ENCODE measurements around the gene ATXN3. TPM values are rescaled to one million over a fixed set of nuclear protein-coding genes. Genes with fewer than 3 reads are reported as not detected.

The ATXN3 gene
- polyA plus RNA-seq, 1 donor (not counting 4 experiments of a cell fraction or from before 2014, with no cell fraction given) = 27.6 TPM

- H3K27ac ChIP-seq (ENCODE audit: control insufficient read depth, insufficient read depth, low read length) = no peak overlapping the region
- H3K27me3 ChIP-seq (ENCODE audit: control insufficient read depth, extremely low read depth, insufficient read depth, low read length) = no peaks in the 10 kb centered on the region
- H3K9ac ChIP-seq (ENCODE audit: control insufficient read depth, extremely low read depth, insufficient read depth, low read length) = no peak overlapping the region
- no peaks in the 10 kb centered on the region for H3K9me3 ChIP-seq (ENCODE audit: control insufficient read depth, low read depth, low read length)
- no peaks in the 10 kb centered on the region for H3K36me3 ChIP-seq (ENCODE audit: control insufficient read depth in 2 of 2, extremely low read depth in 1 of 2, insufficient read depth in 2 of 2, low read length in 2 of 2)
- no peak overlapping the region for H3K4me3 ChIP-seq (ENCODE audit: control insufficient read depth in 2 of 3, extremely low read depth in 1 of 3, insufficient read depth in 2 of 3, low read depth in 1 of 3, low read length in 3 of 3)
- peaks cover 46% of the 10 kb centered on the region for H3K79me2 ChIP-seq (ENCODE audit: control insufficient read depth, insufficient read depth, low read length)
- no peak for FAIRE-seq
- dilution Hi-C loops (cut with MboI; ENCODE audit: extremely low pct_ligation_motif_present, low sequenced_read_pairs) = no loop called here
- peaks cover 5% of the 10 kb centered on the region for H3K4me1 ChIP-seq (ENCODE audit: control insufficient read depth, extremely low read depth, insufficient read depth, low read length)
- H3K9me1 ChIP-seq (ENCODE audit: control insufficient read depth, extremely low read depth, insufficient read depth, low read length) = no peaks in the 10 kb centered on the region
- DNase-seq (ENCODE audit: low read depth, low spot score) = peak; percentile 33
- TF ChIP-seq CTCF (optimal IDR thresholded peaks at IDR 0.05 in 1 of 3, IDR thresholded peaks at IDR 0.05 in 1 of 3, conservative IDR thresholded peaks at IDR 0.05 in 1 of 3; ENCODE audit: extremely low read depth in 1 of 3, insufficient read depth in 2 of 3, low read length in 3 of 3) (no peak), EZH2 (IDR thresholded peaks at IDR 0.05; ENCODE audit: low read length) (no peak)
- H2AFZ ChIP-seq (ENCODE audit: control insufficient read depth, low read length) = no peak overlapping the region
- H3K4me2 ChIP-seq (ENCODE audit: control insufficient read depth, extremely low read depth, insufficient read depth, low read depth, low read length) = no peak overlapping the region
- no peaks in the 10 kb centered on the region for H4K20me1 ChIP-seq (ENCODE audit: control insufficient read depth, extremely low read depth, insufficient read depth, low read length)
These were observed 2.9 kb downstream of the ATXN3 start for GRCh38 chr14:92103363-92103989.

GRCh38 chr14:92099802-92100201 lies 6.6 kb downstream of the ATXN3 start:
- no peak for DNase-seq (ENCODE audit: low read depth, low spot score)
- TF ChIP-seq CTCF (optimal IDR thresholded peaks at IDR 0.05 in 1 of 3, IDR thresholded peaks at IDR 0.05 in 1 of 3, conservative IDR thresholded peaks at IDR 0.05 in 1 of 3; ENCODE audit: extremely low read depth in 1 of 3, insufficient read depth in 2 of 3, low read length in 3 of 3) = no peak
- TF ChIP-seq EZH2 (IDR thresholded peaks at IDR 0.05; ENCODE audit: low read length) = no peak
- Histone ChIP-seq H3K4me1 (ENCODE audit: control insufficient read depth, extremely low read depth, insufficient read depth, low read length) (peaks cover 5% of the 10 kb centered on the region), H4K20me1 (ENCODE audit: control insufficient read depth, extremely low read depth, insufficient read depth, low read length) (no peaks in the 10 kb centered on the region), H2AFZ (ENCODE audit: control insufficient read depth, low read length) (no peak overlapping the region), H3K27me3 (ENCODE audit: control insufficient read depth, extremely low read depth, insufficient read depth, low read length) (no peaks in the 10 kb centered on the region), H3K27ac (ENCODE audit: control insufficient read depth, insufficient read depth, low read length) (no peak overlapping the region), H3K9ac (ENCODE audit: control insufficient read depth, extremely low read depth, insufficient read depth, low read length) (no peak overlapping the region), H3K4me2 (ENCODE audit: control insufficient read depth, extremely low read depth, insufficient read depth, low read depth, low read length) (no peak overlapping the region), H3K9me1 (ENCODE audit: control insufficient read depth, extremely low read depth, insufficient read depth, low read length) (no peaks in the 10 kb centered on the region), H3K9me3 (ENCODE audit: control insufficient read depth, low read depth, low read length) (no peaks in the 10 kb centered on the region), H3K36me3 (ENCODE audit: control insufficient read depth in 2 of 2, extremely low read depth in 1 of 2, insufficient read depth in 2 of 2, low read length in 2 of 2) (no peaks in the 10 kb centered on the region), H3K4me3 (ENCODE audit: control insufficient read depth in 2 of 3, extremely low read depth in 1 of 3, insufficient read depth in 2 of 3, low read depth in 1 of 3, low read length in 3 of 3) (no peak overlapping the region), H3K79me2 (ENCODE audit: control insufficient read depth, insufficient read depth, low read length) (peaks cover 38% of the 10 kb centered on the region)
- dilution Hi-C loops (cut with MboI; ENCODE audit: extremely low pct_ligation_motif_present, low sequenced_read_pairs) = no loop called here
- no peak for FAIRE-seq

Measured in keratinocyte (primary cell).